Fibroblast of upper back skin (primary cell): Measurements from ENCODE around the gene TMEM203.

Experiments
- DNase-seq: peaks from one replicate; pipeline ENCODE4 v3.0.0-alpha.2; 2013

Gene TMEM203

DNA sequence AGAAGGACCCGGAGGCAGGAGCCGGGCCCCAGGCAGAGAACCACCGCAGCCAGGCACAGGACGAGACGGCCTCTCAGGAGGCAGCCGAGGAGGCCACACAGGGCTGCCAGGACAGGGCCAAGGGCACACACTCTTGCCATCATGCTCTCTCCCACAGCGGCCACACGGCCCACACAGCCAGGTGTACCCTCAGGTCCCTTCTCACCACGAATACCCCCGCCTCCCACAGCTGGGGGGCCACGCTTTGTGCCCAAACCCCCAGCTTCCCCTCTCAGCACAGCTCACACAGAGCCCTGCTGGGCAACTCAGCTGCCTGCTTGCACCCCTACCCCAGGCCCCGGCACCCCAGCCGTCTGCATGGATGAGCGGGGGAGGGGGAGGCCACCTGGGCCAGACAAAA is 11.7 kb downstream of the TMEM203 start:
- DNase-seq, result no peak

DNA sequence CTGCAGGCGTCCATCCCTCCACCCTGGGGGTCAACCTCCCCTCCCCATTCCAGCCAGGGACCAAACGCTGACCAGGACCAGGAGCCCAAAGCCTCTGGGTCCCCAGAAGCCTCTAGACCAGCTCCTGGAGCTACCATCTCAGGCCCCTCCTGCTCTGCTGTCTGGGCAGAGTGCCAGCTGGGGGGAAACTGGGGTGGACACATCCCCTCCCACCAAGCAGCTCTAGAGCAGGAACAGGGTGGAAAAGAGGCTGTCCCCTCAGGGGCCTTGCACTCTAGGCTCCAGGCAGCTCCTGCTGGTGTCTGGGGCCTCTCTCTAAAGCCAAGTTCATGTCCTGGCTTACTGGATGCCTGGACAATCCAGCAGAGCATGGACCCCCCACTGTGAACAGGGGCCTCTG is 12.6 kb downstream of the TMEM203 start:
- no peak for DNase-seq

DNA sequence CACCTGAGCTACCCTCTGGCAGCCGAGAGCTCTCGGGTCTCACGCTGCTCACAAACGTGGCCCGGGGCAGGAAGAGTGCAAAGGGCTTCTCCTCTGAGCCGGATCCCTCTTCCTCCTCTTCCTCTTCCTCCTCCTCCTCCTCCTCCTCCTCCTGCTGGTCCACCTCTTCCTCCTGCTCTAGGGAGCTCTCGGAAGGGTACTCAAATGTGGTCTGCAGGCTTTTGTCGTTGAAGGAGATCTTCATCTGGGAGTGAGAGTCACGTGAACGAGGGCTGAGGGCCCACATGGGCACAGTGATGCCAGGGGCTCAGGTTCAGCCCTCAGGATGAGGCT is 13.0 kb downstream of the TMEM203 start:
- no peak for DNase-seq

DNA sequence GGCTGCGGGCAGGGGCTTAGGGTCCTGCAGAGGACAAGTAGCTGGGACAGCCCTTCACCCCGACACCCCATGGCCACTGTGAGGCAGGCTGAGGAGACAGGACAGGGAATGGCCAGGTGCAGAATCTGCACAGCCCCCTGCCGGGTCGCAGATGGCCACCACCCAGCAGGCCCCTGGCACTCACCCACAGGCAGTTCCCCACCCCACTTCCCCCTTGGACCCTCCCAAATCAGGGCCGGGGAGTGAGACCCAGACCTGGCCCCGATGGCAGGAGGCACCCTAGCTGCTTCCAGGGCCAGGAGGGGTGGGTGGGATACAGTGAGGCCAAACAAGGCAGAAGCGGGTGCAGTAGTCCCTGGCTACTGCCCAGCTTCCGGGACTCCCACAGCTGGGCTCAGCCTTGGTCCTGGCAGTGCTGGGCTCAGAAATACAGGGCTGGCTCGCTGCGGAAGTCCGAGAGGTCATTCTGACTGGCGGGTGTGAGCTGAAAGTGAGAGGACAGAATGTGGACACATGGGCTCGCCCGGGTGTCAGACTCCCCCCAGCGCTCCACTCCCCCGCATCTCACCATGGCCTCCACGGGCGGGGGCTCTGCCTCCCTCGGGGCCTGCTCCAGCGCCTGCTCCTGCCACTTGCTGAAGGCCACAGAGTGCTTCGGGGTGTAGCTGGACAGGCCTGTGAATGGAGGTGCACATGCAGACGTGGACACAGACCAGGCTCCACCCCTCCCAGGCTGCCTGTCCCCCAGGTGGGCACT is 13.6 kb downstream of the TMEM203 start:
- no peak for DNase-seq

DNA sequence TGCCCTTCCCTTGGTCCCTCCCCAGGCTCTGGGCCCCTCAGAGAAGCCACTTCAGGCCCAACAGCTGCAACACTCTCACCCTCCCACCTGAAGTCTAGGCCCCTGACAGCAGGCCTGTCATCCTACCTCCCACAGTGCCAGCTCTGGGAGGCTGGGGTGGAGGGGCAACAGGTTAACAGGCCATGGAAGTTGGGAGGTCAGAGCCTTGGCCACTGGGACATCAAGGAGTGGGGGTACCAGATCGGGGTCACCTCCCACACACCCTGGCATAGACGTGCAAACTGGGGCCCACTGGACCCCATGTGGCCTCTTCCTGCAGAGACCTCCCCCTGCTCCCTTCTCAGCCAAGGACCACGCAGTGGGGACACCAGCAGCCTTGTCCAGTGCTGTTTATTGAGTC is 14.2 kb downstream of the TMEM203 start:
- no peak for DNase-seq

DNA sequence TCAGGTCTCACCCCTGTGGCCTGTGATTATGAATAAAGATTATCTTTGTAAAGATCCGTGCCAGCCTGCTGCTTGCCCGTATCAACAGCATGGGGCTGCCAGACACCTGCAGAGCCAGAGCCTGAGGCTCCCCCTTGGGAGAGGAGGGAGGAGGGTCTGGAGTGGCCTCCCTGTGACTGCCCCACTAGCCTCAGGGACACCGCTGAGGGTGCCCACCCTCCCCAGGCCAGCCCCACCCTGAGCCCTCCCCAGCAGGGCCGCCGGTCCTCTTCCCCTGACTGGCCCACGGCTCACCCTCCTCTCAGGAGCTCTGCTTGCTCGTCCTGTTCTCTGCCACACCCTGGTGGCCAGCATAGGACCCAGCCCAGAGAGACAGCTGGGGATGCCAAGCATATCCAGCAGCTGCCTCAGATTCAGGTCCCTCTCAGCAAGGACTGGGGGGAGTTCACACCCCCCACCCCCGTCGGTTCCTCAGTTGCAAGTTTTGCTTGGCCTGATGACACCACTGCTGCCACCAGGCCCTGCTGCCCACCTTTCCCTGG is 15.1 kb downstream of the TMEM203 start:
- no peak for DNase-seq

DNA sequence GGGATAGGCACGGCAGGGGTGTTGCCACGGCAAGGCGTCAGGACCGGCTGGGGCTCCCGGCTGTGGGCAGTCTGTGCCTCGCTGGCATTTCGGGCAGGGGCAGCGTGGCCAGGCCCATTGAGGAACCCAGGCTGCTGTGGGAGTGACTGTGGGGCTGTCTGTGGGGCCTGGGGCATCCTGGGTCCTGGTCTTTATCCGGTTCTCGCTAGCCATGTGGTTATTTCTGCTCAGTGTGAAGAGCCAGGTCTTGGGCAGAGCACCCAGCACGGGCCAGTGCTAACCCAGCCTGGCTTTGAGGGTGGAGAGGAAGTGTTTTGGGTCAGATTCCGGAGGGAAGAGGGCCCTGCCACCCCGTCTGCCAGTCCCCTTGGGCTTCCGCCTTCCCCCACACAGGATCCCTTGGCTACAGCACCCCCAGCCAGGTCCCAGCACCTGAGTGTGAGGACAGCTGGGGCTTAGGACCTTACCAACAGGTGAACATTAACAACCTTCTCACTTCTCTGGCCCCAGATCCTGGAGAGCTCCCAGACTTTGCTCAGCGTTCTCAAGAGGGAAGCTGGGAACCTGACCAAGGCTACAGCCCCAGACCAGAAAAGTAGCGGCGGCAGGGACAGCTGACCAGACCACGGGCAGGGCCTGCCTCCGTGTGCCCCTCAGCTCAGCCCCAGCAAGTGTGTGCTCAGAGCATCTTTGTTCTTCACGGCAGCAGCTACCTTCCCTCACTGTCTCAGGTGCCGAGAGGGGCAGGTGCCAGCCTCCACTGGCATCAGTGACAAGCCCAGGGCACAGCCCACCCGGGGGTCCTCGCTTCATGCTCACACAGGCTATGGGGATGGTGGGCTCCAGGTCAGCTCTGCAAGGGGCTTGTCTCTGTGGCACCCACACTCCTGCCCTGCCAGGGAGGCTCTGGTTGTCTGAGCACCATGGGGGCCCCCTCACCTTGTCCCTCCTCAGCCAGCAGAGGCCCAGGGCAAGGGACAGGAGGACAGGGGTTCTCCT is 15.9 kb downstream of the TMEM203 start:
- DNase-seq, result no peak

DNA sequence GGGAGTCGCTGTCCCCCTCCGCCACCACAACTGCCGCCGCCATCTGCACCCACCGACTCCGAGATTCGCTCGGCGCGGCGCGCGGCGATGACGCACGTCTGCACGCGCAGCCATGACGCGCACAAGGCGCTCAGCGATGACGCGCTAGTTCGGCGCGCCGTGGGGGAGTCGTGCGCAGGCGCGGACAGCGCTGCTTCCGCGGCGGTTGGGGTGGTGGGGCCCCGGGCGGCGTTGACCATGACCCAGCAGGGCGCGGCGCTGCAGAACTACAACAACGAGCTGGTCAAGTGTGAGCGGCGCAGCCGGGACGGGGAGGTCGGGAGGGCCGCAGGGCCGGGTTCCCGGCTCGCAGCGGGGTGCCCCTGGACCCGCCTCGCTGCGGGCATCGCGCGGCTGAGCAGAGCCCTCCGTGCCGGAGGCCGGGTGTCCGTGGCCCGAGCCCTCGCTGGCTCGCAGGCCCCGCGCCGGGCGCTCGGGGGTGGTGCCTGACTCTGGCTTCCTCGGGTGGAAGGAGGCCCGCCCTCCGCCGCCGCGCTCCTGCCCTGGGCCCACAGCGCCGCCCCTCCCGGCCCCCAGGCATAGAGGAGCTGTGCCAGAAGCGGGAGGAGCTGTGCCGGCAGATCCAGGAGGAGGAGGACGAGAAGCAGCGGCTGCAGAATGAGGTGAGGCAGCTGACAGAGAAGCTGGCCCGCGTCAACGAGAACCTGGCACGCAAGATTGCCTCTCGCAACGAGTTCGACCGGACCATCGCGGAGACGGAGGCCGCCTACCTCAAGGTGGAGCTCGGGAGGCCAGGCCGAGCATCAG is 16.8 kb downstream of the TMEM203 start, which contains the start of the genes ANAPC2 and SSNA1:
TSS of gene ANAPC2 (minus strand) at position 71 of the 807 bp plus-strand sequence. CDS start at position 43, 28 bp downstream.
TSS of gene SSNA1 (plus strand) at position 187 of the 807 bp plus-strand sequence. CDS start at position 238, 51 bp downstream.
- peak; percentile 89 for DNase-seq

DNA sequence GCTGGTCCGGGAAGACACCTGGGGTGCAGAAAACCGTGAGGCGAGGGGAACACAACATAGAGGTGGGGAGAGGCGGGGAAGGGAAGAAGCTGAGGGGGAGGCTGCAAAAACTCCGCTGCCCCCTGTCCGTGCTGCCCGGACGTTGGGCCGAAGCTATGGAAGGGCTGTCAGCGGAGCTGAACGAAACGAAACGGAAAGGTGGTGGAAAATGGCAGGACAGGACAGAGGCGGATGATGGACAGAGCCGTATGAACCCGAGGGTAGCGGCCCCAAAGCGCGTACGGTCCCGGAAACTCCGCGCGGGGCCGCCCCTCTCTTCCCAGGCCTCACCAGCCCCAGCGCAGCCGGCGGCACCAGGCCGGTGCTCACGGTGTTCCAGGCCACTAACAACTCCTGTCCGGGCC is 17.4 kb downstream of the TMEM203 start:
- no peak for DNase-seq

DNA sequence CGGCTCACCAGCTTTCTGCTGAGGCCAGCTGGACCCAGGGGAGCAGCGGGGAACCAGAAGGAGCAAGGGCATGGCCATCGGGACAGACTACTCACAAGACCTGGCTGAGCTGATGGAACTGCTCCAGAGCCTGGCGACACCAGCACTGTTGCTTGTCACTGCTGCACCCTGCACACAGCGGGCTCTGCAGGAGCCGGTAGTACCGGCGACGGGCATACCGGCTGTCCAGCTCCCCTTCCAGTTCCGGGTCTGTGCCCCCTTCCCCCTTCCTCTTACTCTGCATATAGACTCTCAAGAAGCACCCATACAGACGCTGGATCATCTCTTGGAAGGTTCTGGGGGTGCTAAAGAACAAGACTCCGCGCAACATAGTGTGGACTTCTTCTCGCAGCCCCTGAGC is 18.1 kb downstream of the TMEM203 start:
- DNase-seq, result no peak

DNA sequence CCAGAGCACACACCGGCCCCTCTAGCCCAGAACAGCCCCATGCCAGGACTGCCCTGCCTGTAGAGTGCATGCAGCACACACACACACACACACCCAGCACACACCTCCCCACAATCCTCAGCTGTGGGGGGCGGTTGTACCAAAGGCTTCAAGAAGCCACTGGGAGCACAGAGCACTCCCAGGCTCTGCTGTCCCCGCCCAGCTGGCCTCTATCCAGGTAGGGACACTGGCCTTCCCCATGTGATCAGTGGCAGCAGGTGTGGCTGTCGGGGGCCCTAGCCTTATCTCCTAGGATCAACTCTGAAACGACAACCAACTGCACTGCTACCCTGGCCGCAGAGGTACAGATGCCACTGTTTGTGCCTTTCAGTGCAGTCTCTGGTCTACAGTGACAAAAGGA is 19.1 kb downstream of the TMEM203 start:
- no peak for DNase-seq

DNA sequence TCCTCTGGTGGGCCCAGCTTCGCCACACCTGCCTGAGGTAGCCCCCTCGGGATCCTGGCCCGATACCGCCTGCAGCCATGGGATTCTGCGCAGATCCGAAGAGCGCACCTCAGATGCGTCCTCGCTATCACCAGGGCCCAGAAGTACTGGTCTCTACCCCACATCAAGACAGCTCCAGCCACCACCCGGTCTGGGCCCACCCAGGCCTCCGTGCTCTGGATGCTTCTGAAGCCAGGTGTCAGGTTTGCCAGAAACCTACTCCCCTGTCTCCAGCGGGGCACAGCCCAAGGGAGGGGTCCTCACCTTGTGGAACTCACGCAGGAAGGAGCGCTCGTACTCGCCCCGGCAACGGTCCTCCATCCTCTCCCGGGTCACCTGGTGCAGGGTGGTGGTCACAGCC is 19.5 kb downstream of the TMEM203 start:
- DNase-seq, result no peak

DNA sequence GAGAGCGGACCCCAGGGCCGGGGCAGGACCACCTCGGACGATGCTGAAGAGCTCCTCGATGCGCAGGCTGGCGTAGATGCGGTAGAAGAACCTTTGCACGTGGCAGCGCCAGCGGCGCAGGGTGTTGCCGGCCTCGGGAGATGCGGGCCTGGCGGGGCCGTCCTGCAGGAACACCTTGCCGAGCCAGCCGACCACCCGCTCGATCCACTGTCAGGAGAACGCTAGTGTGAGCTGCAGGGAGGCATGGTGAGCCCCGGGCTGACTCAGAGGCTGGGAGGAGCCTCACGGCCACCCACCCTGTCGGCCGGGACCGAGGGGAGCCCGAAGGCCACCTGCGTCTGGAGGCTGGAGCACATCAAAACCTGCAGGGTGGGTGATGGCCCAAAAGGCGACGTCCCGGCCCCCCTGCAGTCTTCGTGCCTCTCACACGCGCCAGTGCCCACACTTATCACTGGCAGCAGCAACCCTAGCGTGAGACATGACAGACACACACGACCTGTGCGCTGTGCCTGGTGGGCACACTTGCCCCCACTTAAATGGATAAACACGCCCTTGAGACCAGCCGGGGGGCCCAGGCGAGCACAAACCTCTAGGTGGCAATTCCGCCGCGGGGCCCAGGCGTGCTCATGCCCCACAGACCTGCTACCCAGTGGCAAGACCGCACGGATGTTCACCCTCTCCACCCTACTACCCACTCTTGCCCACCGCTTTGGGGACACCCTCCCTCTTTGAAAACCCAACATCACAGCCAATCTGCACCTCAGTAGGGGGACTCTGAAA is 20.4 kb downstream of the TMEM203 start:
- no peak for DNase-seq

DNA sequence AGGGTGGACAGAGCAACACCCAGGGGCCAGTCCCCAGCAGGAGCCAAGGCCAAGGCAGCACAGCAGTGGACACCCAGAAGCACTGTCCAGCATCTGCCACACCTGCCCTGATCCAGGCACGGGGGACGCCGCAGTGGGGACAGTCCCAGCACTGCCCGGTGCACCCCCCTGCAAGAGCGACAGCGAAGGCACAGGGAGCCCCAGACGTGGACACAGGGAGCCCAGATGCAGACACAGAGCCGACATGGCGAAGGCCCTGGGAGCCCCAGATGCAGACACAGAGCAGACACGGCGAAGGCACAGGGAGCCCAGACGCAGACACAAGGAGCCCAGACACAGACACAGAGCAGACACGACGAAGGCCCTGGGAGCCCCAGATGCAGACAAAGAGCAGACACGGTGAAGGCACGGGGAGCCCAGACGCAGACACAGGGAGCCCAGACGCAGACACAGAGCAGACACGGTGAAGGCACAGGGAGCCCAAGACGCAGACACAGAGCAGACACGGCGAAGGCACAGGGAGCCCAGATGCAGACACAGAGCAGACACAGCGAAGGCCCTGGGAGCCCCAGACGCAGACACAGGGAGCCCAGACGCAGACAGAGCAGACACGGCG is 21.4 kb downstream of the TMEM203 start:
- DNase-seq, result no peak

DNA sequence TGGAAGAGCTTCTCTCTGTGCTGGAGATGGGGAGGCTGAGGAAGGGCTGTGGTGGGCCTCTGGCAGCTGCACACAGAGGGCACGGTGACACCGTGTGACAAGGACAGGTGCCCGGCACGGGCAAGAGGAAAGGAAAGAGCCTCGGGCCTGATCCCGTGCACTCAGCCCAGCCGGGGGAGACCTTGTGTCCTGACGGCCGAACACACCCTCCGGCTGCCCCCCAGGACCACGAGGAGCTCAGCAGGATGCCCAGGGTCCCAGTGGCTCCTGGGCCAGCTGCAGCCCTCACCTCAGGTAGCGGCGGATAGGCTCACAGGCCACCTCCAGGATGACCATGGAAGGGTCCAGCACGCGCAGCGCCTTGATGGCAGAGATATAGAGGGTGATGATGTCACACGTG is 22.6 kb downstream of the TMEM203 start:
- no peak for DNase-seq

DNA sequence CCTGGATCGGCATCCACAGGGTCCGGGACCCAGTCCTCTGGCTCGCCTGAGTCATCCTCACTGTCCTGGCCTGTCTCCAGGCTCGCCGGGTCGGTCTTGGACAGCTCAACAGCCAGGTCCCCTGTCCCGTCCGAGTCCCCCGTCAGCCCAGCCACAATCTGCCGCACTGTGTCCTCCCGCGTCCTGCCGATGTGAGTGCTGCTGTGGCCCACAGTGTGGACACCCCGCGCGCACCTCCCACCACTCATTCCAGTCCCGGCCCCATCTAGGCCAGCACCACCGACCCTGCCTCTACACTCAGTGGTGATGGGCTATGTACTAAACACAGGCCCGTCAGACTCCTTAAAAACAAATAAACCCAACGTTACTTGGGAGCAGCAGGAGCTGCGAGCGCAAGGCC is 23.8 kb downstream of the TMEM203 start:
- DNase-seq, result no peak

DNA sequence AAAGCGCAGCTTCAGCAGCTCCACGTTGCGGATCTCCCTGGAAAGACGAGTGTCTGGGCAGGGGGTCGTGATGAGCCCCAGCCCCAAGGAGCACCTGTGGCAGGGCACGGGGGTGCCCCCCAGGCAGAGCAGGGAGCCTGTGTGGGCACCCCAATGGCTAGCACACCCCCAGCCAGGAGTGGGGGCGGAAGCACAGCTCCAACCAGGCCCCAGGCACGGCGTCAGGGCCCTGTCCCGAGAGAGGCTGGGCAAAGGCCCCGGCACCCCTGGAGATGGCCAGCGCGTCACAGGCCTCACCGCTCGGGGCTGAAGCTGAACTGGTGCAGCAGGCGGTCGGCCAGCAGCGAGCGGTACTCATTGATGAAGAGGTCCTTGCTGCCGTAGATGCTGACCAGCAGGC is 25.0 kb downstream of the TMEM203 start:
- no peak for DNase-seq

DNA sequence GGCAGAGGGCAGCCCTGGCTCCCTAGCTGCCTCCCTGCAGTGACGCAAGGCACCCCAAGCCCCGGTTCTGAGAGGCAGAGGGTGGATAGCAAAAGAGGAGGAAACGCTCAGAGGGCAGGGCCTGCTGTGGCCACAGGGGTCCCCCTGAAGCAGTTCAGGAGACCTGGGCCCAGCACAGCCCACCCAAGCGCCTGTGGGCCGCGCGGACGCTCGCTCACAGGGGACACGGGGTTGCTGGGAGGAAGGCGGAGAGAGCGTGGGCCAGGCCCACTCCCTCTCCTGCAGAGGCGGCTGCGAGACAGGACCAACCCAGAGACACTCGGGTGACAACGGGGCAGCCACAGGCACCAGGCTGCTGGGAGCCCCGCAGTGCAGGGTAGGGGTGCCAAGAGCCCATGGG is 25.7 kb downstream of the TMEM203 start:
- no peak for DNase-seq

DNA sequence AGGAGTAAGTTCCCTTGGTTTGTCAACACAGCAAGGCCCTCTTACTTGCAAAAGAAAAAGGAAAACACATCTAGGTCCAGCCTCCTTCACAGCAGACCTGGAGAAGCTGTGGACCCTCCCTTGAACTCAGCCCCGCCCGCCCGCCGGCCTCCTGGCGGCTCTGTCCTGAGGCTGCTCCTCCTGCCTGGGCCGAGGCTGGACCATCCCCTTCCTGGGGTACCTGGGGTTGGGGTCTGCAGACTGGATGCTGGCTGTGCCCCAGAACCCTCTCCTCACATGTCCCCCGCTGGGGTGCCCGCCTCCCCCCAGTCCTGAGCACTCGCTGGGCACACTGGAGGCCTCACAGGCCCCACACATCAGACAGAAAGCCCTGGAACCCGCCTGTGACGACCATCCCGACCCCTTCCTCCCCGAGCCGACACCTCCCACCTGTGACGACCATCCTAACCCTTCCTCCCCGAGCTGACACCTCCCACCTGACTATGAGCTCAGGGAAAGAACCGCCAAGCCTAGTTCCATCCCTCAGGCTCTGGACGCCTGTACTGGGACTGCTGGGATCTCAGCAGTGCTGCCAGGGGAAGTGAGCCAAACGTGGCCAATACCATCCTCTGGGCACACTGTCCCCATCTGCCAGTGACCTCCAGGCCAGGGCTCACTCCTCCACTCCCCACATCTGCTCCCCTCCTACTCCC is 26.4 kb downstream of the TMEM203 start:
- DNase-seq, result no peak

DNA sequence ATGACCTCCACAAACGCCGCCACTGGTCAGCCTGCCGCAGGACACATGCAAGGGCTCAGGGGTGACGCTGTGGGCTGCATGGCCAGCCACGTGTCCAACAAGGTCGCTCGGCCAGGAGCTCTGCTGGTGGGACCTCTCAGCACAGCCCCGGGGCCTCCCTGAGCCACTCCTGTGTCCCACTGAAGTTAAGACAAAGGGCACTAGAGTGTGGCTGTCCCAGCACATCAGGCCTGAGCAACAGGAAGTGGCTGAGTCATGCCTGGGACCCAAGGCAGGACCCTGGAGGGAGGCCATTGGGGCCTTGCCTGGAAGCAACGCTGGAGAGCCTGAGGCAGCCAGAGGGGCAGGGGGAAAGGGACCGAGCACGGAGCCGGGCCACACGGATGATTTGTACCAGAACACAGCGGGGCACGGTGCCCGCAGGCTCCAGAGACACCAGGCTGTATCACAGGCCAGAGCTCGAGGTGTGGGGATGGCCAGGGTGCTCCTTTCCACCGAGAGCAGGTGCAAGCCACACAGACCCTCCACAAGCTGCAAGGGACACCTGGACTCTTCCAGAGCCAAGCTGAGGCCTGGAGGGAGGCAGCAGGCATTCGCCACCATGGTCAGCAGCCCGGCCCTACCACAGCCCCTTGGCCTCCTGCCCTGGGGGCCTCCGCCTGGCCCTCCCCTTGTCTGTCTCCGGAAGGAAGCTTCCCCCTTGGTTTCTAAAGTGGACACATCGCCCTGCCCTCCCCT is 27.1 kb downstream of the TMEM203 start:
- no peak for DNase-seq
